GM13976 (cell line): ENCODE data around the gene ABCF1.

ENCODE experiments used
- DNase-seq: peaks from one replicate; pipeline ENCODE4 v3.0.0; 2012; ENCODE audit warnings: low spot score
- CTCF ChIP-seq: IDR thresholded peaks from 2 replicates; pipeline ENCODE4 v1.5.1; 2012; ENCODE audit warnings: borderline replicate concordance, mild to moderate bottlenecking; ENCODE audit not compliant: insufficient read depth; ENCODE audit errors: extremely low read depth, missing control alignments, control extremely low read depth
- in situ Hi-C: fragments of 300-500 bp; cut with MboI; formaldehyde crosslinking; loops from one replicate; pipeline ENCODE4 v1.12.0; 2022; ENCODE audit warnings: low sequenced_read_pairs, mixed read lengths, inconsistent platforms; ENCODE audit not compliant: unreplicated experiment

Gene ABCF1

GRCh38 chr6:30614843-30615218 is 43.6 kb downstream of the ABCF1 start:
- no peak for TF ChIP-seq CTCF
- peak; percentile 77 for DNase-seq
- in situ Hi-C loops, result no loop called here

- in situ Hi-C loops, result no loop called here
- DNase-seq, result no peak
- no peak for TF ChIP-seq CTCF
Measured at GRCh38 chr6:30615219-30615957, 44.1 kb downstream of the ABCF1 start.

GRCh38 chr6:30615958-30616810 is 44.9 kb downstream of the ABCF1 start:
- DNase-seq, result no peak
- no peak for TF ChIP-seq CTCF
- in situ Hi-C loops, result no loop called here

- in situ Hi-C loops, result no loop called here
- DNase-seq, result peak; percentile 93
- no peak for TF ChIP-seq CTCF
Measured at GRCh38 chr6:30616811-30617564, 45.7 kb downstream of the ABCF1 start, which contains the start of gene PPP1R10. Gene PPP1R10 (minus strand): TSS chr6:30617243. CDS start chr6:30609944, 7,299 bp downstream.

GRCh38 chr6:30617565-30618269 is 46.5 kb downstream of the ABCF1 start, which contains the start of gene MRPS18B:
Gene MRPS18B (plus strand): TSS chr6:30617840. CDS start chr6:30617866, 26 bp downstream.
- no peak for TF ChIP-seq CTCF
- peak; percentile 87 for DNase-seq
- in situ Hi-C loops, result no loop called here
